Measurements from ENCODE around the gene NFATC2IP. TPM values are rescaled to one million over a fixed set of nuclear protein-coding genes. Genes with fewer than 3 reads are reported as not detected.

The NFATC2IP gene
- total RNA-seq, 1 experiment from 2014 or later: 73.0 TPM

- no peaks in the 10 kb centered on the region; the same call in 1 of the 2 replicates for H3F3A ChIP-seq (ENCODE audit: insufficient read depth, low read depth)
- POLR2A ChIA-PET (ENCODE audit: unreplicated experiment): interaction anchor here (0.5 kb wide), 1 partner anchor 96 kb away, joined by 4 read pairs; no protein-coding TSS in a partner anchor
Measured at GRCh38 chr16:28987170-28987853, 36.6 kb downstream of the NFATC2IP start.

GRCh38 chr16:28989363-28989762 is 38.6 kb downstream of the NFATC2IP start:
- no peaks in the 10 kb centered on the region for H3K79me2 ChIP-seq (ENCODE audit: low read depth)
- DNase-seq: no peak
- no peaks in the 10 kb centered on the region for H3K27me3 ChIP-seq (ENCODE audit: insufficient read depth, low read depth)
- H3K27ac ChIP-seq: no peak overlapping the region
- H3K36me3 ChIP-seq (ENCODE audit: low read depth): no peaks in the 10 kb centered on the region; the same call in 1 of the 2 replicates
- no peak overlapping the region for H3K4me2 ChIP-seq
- no peaks in the 10 kb centered on the region for H3K9me3 ChIP-seq (ENCODE audit: insufficient read depth, low read depth)
- TF ChIP-seq EZH2 (IDR thresholded peaks at IDR 0.05; ENCODE audit: low read depth): no peak
- TF ChIP-seq, protein P1, sequence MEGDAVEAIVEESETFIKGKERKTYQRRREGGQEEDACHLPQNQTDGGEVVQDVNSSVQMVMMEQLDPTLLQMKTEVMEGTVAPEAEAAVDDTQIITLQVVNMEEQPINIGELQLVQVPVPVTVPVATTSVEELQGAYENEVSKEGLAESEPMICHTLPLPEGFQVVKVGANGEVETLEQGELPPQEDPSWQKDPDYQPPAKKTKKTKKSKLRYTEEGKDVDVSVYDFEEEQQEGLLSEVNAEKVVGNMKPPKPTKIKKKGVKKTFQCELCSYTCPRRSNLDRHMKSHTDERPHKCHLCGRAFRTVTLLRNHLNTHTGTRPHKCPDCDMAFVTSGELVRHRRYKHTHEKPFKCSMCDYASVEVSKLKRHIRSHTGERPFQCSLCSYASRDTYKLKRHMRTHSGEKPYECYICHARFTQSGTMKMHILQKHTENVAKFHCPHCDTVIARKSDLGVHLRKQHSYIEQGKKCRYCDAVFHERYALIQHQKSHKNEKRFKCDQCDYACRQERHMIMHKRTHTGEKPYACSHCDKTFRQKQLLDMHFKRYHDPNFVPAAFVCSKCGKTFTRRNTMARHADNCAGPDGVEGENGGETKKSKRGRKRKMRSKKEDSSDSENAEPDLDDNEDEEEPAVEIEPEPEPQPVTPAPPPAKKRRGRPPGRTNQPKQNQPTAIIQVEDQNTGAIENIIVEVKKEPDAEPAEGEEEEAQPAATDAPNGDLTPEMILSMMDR (conservative IDR thresholded peaks at IDR 0.05): no peak
- intact Hi-C loops (cut with micrococcal nuclease; ENCODE audit: unreplicated experiment): no loop called here
- H4K20me1 ChIP-seq (ENCODE audit: insufficient read depth): no peaks in the 10 kb centered on the region
- BruUV-seq (replicated peaks): no TSS peak
- H3F3A ChIP-seq (ENCODE audit: insufficient read depth, low read depth): no peaks in the 10 kb centered on the region; the same call in 1 of the 2 replicates
- H3K4me3 ChIP-seq: no peak overlapping the region
- CTCF ChIA-PET: interaction anchor here (1.0 to 1.3 kb wide), 2 partner anchors 12 to 16 kb away, joined by 3 to 5 read pairs; no protein-coding TSS in a partner anchor
- POLR2A ChIA-PET (ENCODE audit: unreplicated experiment): no interaction called here
- no peaks in the 10 kb centered on the region for H3K9me2 ChIP-seq (ENCODE audit: insufficient read depth)
- H3K4me1 ChIP-seq (replicated peaks; ENCODE audit: insufficient read depth): no peaks in the 10 kb centered on the region
- no peak overlapping the region for H2AFZ ChIP-seq

More at GRCh38 chr16:28987170-28987853, 36.6 kb downstream of the NFATC2IP start:
- Histone ChIP-seq H3K4me2 (no peak overlapping the region), H4K20me1 (ENCODE audit: insufficient read depth) (no peaks in the 10 kb centered on the region), H3K27me3 (ENCODE audit: insufficient read depth, low read depth) (no peaks in the 10 kb centered on the region), H3K36me3 (ENCODE audit: low read depth) (no peaks in the 10 kb centered on the region; the same call in 1 of the 2 replicates), H3K4me1 (replicated peaks; ENCODE audit: insufficient read depth) (no peaks in the 10 kb centered on the region), H3K79me2 (ENCODE audit: low read depth) (no peaks in the 10 kb centered on the region), H3K9me3 (ENCODE audit: insufficient read depth, low read depth) (no peaks in the 10 kb centered on the region), H3K9me2 (ENCODE audit: insufficient read depth) (no peaks in the 10 kb centered on the region), H3K27ac (no peak overlapping the region), H2AFZ (no peak overlapping the region), H3K4me3 (no peak overlapping the region)
- BruUV-seq (replicated peaks): no TSS peak
- no peak for TF ChIP-seq EZH2 (IDR thresholded peaks at IDR 0.05; ENCODE audit: low read depth)
- CTCF ChIA-PET: no interaction called here
- intact Hi-C loops (cut with micrococcal nuclease; ENCODE audit: unreplicated experiment): no loop called here
- no peak for DNase-seq

DNA sequence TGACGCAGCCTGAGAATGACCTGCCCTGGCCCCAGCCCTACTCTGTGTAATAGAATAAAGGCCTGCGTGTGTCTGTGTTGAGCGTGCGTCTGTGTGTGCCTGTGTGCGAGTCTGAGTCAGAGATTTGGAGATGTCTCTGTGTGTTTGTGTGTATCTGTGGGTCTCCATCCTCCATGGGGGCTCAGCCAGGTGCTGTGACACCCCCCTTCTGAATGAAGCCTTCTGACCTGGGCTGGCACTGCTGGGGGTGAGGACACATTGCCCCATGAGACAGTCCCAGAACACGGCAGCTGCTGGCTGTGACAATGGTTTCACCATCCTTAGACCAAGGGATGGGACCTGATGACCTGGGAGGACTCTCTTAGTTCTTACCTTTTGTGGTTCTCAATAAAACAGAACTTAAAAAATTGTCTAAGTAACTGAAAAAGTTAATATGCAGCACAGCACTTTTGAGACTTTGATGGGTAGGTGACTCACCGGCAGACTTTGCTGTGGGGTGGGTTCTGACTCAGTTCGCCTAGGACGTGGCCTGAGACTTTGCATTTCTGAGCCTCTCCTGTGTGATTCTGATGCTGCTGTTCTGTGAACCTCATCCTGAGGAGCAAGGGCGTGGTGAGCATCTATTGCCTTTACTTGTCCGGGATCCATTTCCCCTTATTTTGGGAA is 39.8 kb downstream of the NFATC2IP start:
- Histone ChIP-seq H3K4me1 (replicated peaks; ENCODE audit: insufficient read depth) (no peaks in the 10 kb centered on the region), H3K9me2 (ENCODE audit: insufficient read depth) (no peaks in the 10 kb centered on the region), H3K27me3 (ENCODE audit: insufficient read depth, low read depth) (no peaks in the 10 kb centered on the region), H3K4me3 (no peak overlapping the region), H3K9me3 (ENCODE audit: insufficient read depth, low read depth) (no peaks in the 10 kb centered on the region), H2AFZ (no peak overlapping the region), H3K4me2 (no peak overlapping the region), H3K36me3 (ENCODE audit: low read depth) (no peaks in the 10 kb centered on the region; the same call in 1 of the 2 replicates), H3K79me2 (ENCODE audit: low read depth) (no peaks in the 10 kb centered on the region), H3K27ac (no peak overlapping the region), H4K20me1 (ENCODE audit: insufficient read depth) (no peaks in the 10 kb centered on the region), H3F3A (ENCODE audit: insufficient read depth, low read depth) (no peaks in the 10 kb centered on the region; the same call in 1 of the 2 replicates)
- intact Hi-C loops (cut with micrococcal nuclease; ENCODE audit: unreplicated experiment): no loop called here
- no TSS peak for BruUV-seq (replicated peaks)
- POLR2A ChIA-PET (ENCODE audit: unreplicated experiment): no interaction called here
- TF ChIP-seq, protein P1 (conservative IDR thresholded peaks at IDR 0.05): no peak
- no peak for TF ChIP-seq EZH2 (IDR thresholded peaks at IDR 0.05; ENCODE audit: low read depth)
- CTCF ChIA-PET: no interaction called here
- DNase-seq: no peak
